ENCODE data around the gene CARD8.
A peak's percentile ranks its signal among the peaks of the same experiment; 100 is the strongest.

CARD8 gene

GRCh38 chr19:48203794-48204628, 51.7 kb downstream of the CARD8 start:
- peak; percentile 96 for DNase-seq

GRCh38 chr19:48203222-48203793, 52.4 kb downstream of the CARD8 start:
- DNase-seq = no peak

- no peak for DNase-seq
Observed at GRCh38 chr19:48196933-48197665, 58.6 kb downstream of the CARD8 start.

- DNase-seq = no peak
Observed at GRCh38 chr19:48196321-48196763, 59.4 kb downstream of the CARD8 start.

GRCh38 chr19:48194844-48195830, 60.6 kb downstream of the CARD8 start:
- no peak for DNase-seq

GRCh38 chr19:48194041-48194843, 61.5 kb downstream of the CARD8 start:
- no peak for DNase-seq

GRCh38 chr19:48192750-48193149, 63.0 kb downstream of the CARD8 start:
- no peak for DNase-seq

- DNase-seq = no peak
Observed at GRCh38 chr19:48190885-48191284, 64.8 kb downstream of the CARD8 start.

GRCh38 chr19:48190288-48190884, 65.3 kb downstream of the CARD8 start:
- DNase-seq = no peak

GRCh38 chr19:48186541-48186991, 69.1 kb downstream of the CARD8 start:
- no peak for DNase-seq

- DNase-seq = no peak
Observed at GRCh38 chr19:48186015-48186414, 69.7 kb downstream of the CARD8 start.

- DNase-seq = no peak
Observed at GRCh38 chr19:48183356-48183755, 72.4 kb downstream of the CARD8 start.

GRCh38 chr19:48182434-48182833, 73.3 kb downstream of the CARD8 start:
- no peak for DNase-seq

- no peak for DNase-seq
Observed at GRCh38 chr19:48181505-48181904, 74.2 kb downstream of the CARD8 start.

GRCh38 chr19:48176226-48176625, 79.5 kb downstream of the CARD8 start:
- no peak for DNase-seq

- no peak for DNase-seq
Observed at GRCh38 chr19:48175578-48175977, 80.1 kb downstream of the CARD8 start.

- no peak for DNase-seq
Observed at GRCh38 chr19:48174445-48175030, 81.2 kb downstream of the CARD8 start.

- DNase-seq = no peak
Observed at GRCh38 chr19:48171710-48172109, 84.0 kb downstream of the CARD8 start.

GRCh38 chr19:48170817-48171347, 84.8 kb downstream of the CARD8 start:
- no peak for DNase-seq

Data from NCI-H1417 treated with DMSO at 0.1 percent for 48 hours (cell line).